HFFc6 (cell line): ENCODE measurements around the gene GLI1. TPM values are rescaled to one million over a fixed set of nuclear protein-coding genes. Genes with fewer than 3 reads are reported as not detected.
A peak's percentile ranks its signal among the peaks of the same experiment; 100 is the strongest.

Source experiments
- DNase-seq: peaks from one replicate; pipeline ENCODE4 v3.0.0-alpha.2; 2018
- H3K27ac Mint-ChIP-seq: 2 replicates; pipeline ENCODE4 v1.8.0; 2020; ENCODE audit warnings: mild to moderate bottlenecking, mixed read lengths
- H3K27me3 Mint-ChIP-seq: 2 replicates; pipeline ENCODE4 v1.8.0; 2021; ENCODE audit warnings: mild to moderate bottlenecking, moderate library complexity, mixed read lengths; ENCODE audit not compliant: insufficient read depth
- H3K36me3 Mint-ChIP-seq: 2 replicates; pipeline ENCODE4 v1.8.0; 2021; ENCODE audit warnings: low read depth, mixed read lengths
- H3K4me1 Mint-ChIP-seq: 2 replicates; pipeline ENCODE4 v1.8.0; 2020; ENCODE audit warnings: low read depth, mixed read lengths
- H3K4me3 Mint-ChIP-seq: 2 replicates; pipeline ENCODE4 v1.8.0; 2020; ENCODE audit warnings: mild to moderate bottlenecking, moderate library complexity, mixed read lengths
- H3K9me3 Mint-ChIP-seq: 2 replicates; pipeline ENCODE4 v1.8.0; 2020; ENCODE audit warnings: mild to moderate bottlenecking, mixed read lengths
- total RNA-seq, 6 experiments: library from RNA; stranded (reverse); fragmentation: NEBNext Ultra II Directional; extraction: Animal tissue kit (Norgen Biotek cat#: 25700); gene quantifications; 2 replicates in 1 of 6; 3 replicates in 5 of 6; pipeline ENCODE4 v1.2.3, GENCODE V29; 2021
- TF ChIP-seq, protein P1 (sequence below): fragments of 200-600 bp; sonication (generic); IDR thresholded peaks from 2 replicates; pipeline ENCODE4 v1.5.0; 2021; ENCODE audit warnings: antibody characterized with exemption, mild to moderate bottlenecking

GLI1 gene
- total RNA-seq, 6 experiments from 2014 or later: 3.9 to 5.8 (median 4.6) TPM

DNA sequence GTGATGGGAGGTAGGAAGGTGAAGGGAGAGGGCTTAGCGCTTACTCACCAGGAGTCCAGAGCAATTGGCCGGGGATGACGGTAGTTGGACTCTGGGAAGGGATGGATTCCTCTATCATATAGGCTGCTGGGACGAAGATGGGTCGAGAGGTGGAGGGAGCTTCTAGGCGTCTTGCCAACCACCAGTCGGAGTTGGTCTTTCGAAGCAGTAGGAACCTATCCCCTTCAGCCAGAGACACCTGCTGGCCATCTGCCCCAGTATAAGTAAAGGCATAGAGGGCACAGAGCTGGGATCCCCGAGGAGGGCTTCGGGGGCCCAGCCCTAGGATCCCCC is 19.4 kb downstream of the GLI1 start:
- Mint-ChIP-seq H3K27me3 (peaks cover 31% of the 10 kb centered on the region), H3K4me1 (peaks cover 36% of the 10 kb centered on the region), H3K4me3 (no peak overlapping the region), H3K27ac (no peak overlapping the region), H3K36me3 (no peaks in the 10 kb centered on the region; the same call in 1 of the 2 replicates), H3K9me3 (no peaks in the 10 kb centered on the region)
- no peak for DNase-seq
- TF ChIP-seq, protein P1, sequence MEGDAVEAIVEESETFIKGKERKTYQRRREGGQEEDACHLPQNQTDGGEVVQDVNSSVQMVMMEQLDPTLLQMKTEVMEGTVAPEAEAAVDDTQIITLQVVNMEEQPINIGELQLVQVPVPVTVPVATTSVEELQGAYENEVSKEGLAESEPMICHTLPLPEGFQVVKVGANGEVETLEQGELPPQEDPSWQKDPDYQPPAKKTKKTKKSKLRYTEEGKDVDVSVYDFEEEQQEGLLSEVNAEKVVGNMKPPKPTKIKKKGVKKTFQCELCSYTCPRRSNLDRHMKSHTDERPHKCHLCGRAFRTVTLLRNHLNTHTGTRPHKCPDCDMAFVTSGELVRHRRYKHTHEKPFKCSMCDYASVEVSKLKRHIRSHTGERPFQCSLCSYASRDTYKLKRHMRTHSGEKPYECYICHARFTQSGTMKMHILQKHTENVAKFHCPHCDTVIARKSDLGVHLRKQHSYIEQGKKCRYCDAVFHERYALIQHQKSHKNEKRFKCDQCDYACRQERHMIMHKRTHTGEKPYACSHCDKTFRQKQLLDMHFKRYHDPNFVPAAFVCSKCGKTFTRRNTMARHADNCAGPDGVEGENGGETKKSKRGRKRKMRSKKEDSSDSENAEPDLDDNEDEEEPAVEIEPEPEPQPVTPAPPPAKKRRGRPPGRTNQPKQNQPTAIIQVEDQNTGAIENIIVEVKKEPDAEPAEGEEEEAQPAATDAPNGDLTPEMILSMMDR: no peak

DNA sequence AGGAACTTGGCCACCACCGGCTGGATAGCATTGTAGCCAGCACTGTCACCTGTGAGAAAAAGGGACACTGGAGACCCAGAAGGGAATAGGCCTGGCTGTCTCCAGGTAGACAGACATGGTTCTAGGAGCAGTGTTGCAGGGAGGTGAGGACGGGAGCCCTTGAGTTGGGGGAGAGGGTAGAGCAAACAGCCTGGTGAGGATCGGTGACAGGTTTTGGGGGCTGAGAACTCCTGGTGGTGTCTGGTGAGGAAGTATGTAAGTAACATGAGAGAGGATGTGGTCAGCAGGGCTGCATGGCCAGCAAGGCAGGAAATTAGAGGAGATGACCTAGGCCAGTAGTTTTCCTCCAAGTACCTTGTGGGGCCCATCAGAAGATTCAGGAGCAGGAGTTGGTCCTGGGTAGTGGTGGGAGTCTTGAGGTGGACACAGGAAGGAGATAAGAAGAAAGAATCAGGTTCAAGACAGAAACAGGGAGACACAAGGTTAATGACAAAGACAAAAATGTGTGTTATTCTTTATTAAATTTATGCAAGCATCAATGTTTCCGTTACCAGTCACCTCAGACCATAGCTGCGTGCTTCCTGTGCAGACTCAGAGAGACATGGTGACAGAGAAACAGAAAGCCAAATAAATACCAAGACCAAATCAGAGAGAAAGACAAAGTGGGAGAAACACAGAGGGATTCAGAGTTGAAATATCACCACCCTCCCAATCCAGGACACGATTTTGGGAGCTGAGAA is 20.0 kb downstream of the GLI1 start, which contains the start of gene ARHGAP9:
ARHGAP9 (minus strand) TSS at position 491 of the 740 bp plus-strand sequence; CDS start at position 31, 460 bp downstream.
- peaks cover 26% of the 10 kb centered on the region for H3K27me3 Mint-ChIP-seq

DNA sequence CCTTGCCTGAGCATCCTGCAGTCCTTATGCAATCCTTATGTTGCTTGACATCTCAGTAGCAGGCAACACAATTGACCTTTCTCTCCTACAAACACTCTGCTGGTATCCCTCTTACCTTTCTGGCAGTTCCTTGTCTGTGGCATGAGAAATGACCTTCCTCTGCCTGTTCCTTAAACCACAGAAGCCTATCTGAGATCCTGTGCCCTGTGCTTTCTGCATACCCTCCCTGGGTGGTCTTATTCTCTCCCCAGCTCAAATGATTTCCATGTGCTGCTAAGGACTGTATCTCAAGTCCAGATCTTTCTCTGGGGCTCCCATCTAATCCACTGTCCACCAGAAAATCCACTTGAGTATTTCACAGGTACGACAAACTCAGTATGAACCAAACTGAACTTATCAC is 22.1 kb downstream of the GLI1 start:
- no peak for DNase-seq
- H3K4me1 Mint-ChIP-seq: peaks cover 36% of the 10 kb centered on the region
- no peaks in the 10 kb centered on the region for H3K36me3 Mint-ChIP-seq
- H3K4me3 Mint-ChIP-seq: no peak overlapping the region
- H3K9me3 Mint-ChIP-seq: no peaks in the 10 kb centered on the region
- H3K27ac Mint-ChIP-seq: no peak overlapping the region
- H3K27me3 Mint-ChIP-seq: peaks cover 12% of the 10 kb centered on the region
- TF ChIP-seq, protein P1: no peak

More for the DNA sequence above, 20.0 kb downstream of the GLI1 start, which contains the start of gene ARHGAP9:
- Mint-ChIP-seq H3K36me3 (no peaks in the 10 kb centered on the region), H3K4me3 (no peak within 1 kb of the TSS), H3K27ac (no peak within 1 kb of the TSS), H3K4me1 (peaks cover 36% of the 10 kb centered on the region), H3K9me3 (no peaks in the 10 kb centered on the region)
- DNase-seq: no peak
- TF ChIP-seq, protein P1: no peak

DNA sequence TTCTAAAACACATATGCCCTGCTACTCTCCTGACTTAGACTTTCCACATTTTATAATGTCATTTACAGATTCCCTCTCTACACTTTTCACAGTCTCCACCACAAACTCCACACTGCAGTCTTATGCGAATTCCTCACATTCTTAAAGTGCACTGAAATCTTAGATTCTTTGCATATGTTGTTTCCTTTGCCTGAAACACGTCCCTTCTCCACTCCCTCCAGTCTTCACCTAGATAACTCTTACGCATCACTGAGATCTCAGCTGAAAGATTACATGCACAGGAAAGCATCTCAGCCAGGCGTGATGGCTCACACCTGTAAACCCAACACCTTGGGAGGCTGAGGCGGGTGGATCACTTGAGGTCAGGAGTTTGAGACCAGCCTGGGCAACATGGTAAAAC is 23.9 kb downstream of the GLI1 start:
- Mint-ChIP-seq H3K27me3 (peaks cover 9% of the 10 kb centered on the region), H3K9me3 (no peaks in the 10 kb centered on the region)
- DNase-seq: peak; percentile 44

DNA sequence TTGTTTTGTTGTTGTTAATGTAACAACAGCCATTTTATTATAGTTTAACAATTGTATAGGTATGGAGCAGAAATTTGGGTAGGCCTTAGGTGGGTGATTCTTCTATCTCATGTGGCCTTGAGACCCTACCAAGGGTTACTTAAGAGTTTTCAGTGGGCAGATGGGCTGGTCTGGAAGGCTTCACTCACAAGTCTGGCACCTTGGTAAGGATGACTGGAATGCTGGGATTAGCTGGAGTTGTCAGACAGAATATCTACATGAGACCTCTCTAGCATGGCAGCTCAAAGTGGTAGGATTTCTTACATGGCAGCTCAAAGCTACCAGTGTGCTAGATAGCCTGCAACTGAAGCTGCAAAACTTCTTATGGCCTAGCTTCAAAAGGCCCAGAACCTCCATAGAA is 26.1 kb downstream of the GLI1 start:
- no peaks in the 10 kb centered on the region for H3K9me3 Mint-ChIP-seq
- H3K4me1 Mint-ChIP-seq: peaks cover 21% of the 10 kb centered on the region
- TF ChIP-seq, protein P1: no peak
- H3K27me3 Mint-ChIP-seq: peaks cover 7% of the 10 kb centered on the region
- H3K36me3 Mint-ChIP-seq: peaks cover 19% of the 10 kb centered on the region
- no peak overlapping the region for H3K27ac Mint-ChIP-seq
- H3K4me3 Mint-ChIP-seq: no peak overlapping the region
- DNase-seq: no peak

More for the DNA sequence above, 23.9 kb downstream of the GLI1 start:
- H3K4me3 Mint-ChIP-seq: no peak overlapping the region
- H3K4me1 Mint-ChIP-seq: peaks cover 22% of the 10 kb centered on the region
- peaks cover 4% of the 10 kb centered on the region for H3K36me3 Mint-ChIP-seq
- H3K27ac Mint-ChIP-seq: no peak overlapping the region; the same call in 1 of the 2 replicates
- TF ChIP-seq, protein P1: no peak
